Measurements from ENCODE around the gene ABHD12. TPM values are rescaled to one million over a fixed set of nuclear protein-coding genes. Genes with fewer than 3 reads are reported as not detected.

Gene ABHD12
- total and polyA plus RNA-seq, 2 donors (not counting 3 experiments of a cell fraction or from before 2014, with no cell fraction given): 19.2 to 36.0 TPM

GRCh38 chr20:25309395-25310267 is 81.0 kb downstream of the ABHD12 start:
- FAIRE-seq (no peak), DNase-seq (ENCODE audit: low read depth, low spot score) (peak; percentile 10)
- no TSS peak for BruUV-seq (replicated peaks)
- dilution Hi-C loops (cut with MboI; ENCODE audit: extremely low pct_ligation_motif_present, low sequenced_read_pairs) (no loop called here), intact Hi-C loops (cut with micrococcal nuclease) (loop anchor here (1.0 to 2.0 kb wide), 2 partner anchors 81 to 90 kb away; partner anchors contain the start of gene ABHD12)
- H3K9me1 ChIP-seq (replicated peaks; ENCODE audit: control insufficient read depth, extremely low read depth, insufficient read depth, low read length): no peaks in the 10 kb centered on the region
- H3K27me3 ChIP-seq (ENCODE audit: control insufficient read depth in 2 of 2, insufficient read depth in 2 of 2, low read length in 2 of 2): no peaks in the 10 kb centered on the region
- peaks cover 16% of the 10 kb centered on the region for H3K4me1 ChIP-seq (ENCODE audit: control insufficient read depth, extremely low read depth, insufficient read depth, low read length)
- no peaks in the 10 kb centered on the region for H4K20me1 ChIP-seq (replicated peaks; ENCODE audit: control insufficient read depth, extremely low read depth, insufficient read depth, low read length)
- H3K9ac ChIP-seq (replicated peaks; ENCODE audit: extremely low read depth, insufficient read depth, low read length): no peak overlapping the region
- CTCF ChIA-PET: interaction anchor here (0.6 to 3.2 kb wide), 6 partner anchors 10 to 89 kb away, joined by 3 to 26 read pairs (median 5); no protein-coding TSS in a partner anchor
- POLR2A ChIA-PET: interaction anchor here (0.5 kb wide), 1 partner anchor 76 kb away, joined by 4 read pairs; no protein-coding TSS in a partner anchor
- H3K4me2 ChIP-seq (ENCODE audit: insufficient read depth, low read length): no peak overlapping the region
- TF ChIP-seq EZH2 (IDR thresholded peaks at IDR 0.05; ENCODE audit: borderline replicate concordance, low read depth, low read length, severe bottlenecking) (no peak), POLR2A (IDR thresholded peaks at IDR 0.05; ENCODE audit: low read depth, low read length) (no peak), POLR2AphosphoS5 (IDR thresholded peaks at IDR 0.05; ENCODE audit: insufficient read depth, low read depth, low read length) (no peak), MAX (IDR thresholded peaks at IDR 0.05; ENCODE audit: insufficient read depth, insufficient read length) (no peak), FOS (IDR thresholded peaks at IDR 0.05; ENCODE audit: borderline replicate concordance, insufficient read depth, low read length) (no peak)
- TF ChIP-seq, protein P1, sequence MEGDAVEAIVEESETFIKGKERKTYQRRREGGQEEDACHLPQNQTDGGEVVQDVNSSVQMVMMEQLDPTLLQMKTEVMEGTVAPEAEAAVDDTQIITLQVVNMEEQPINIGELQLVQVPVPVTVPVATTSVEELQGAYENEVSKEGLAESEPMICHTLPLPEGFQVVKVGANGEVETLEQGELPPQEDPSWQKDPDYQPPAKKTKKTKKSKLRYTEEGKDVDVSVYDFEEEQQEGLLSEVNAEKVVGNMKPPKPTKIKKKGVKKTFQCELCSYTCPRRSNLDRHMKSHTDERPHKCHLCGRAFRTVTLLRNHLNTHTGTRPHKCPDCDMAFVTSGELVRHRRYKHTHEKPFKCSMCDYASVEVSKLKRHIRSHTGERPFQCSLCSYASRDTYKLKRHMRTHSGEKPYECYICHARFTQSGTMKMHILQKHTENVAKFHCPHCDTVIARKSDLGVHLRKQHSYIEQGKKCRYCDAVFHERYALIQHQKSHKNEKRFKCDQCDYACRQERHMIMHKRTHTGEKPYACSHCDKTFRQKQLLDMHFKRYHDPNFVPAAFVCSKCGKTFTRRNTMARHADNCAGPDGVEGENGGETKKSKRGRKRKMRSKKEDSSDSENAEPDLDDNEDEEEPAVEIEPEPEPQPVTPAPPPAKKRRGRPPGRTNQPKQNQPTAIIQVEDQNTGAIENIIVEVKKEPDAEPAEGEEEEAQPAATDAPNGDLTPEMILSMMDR (IDR thresholded peaks at IDR 0.05; ENCODE audit: extremely low read depth in 1 of 2, insufficient read depth in 1 of 2, low read depth in 1 of 2, low read length in 2 of 2): no peak
- no peaks in the 10 kb centered on the region for H3K36me3 ChIP-seq (ENCODE audit: control insufficient read depth in 2 of 2, extremely low read depth in 1 of 2, insufficient read depth in 2 of 2, low read length in 2 of 2)
- no peaks in the 10 kb centered on the region for H3K9me3 ChIP-seq (replicated peaks; ENCODE audit: control insufficient read depth, insufficient read depth, low read length)
- H2AFZ ChIP-seq (ENCODE audit: low read depth, low read length): no peak overlapping the region
- peak overlapping the region; percentile 21 for H3K27ac ChIP-seq (ENCODE audit: insufficient read depth, low read depth, low read length)
- H3K79me2 ChIP-seq (ENCODE audit: control insufficient read depth, insufficient read depth, low read length): no peaks in the 10 kb centered on the region
- H3K4me3 ChIP-seq (replicated peaks in 1 of 3; ENCODE audit: insufficient read depth in 1 of 3, low read depth in 1 of 3, low read length in 3 of 3): no peak overlapping the region
